Astrocyte (in vitro differentiated cells and primary cell): ENCODE results near the gene RPL35A. TPM values are rescaled to one million over a fixed set of nuclear protein-coding genes. Genes with fewer than 3 reads are reported as not detected.
"Not testable (repeated sequence)": the region's sequence is repeated elsewhere in the genome, so short reads cannot be mapped to it uniquely, and the experiment has no call there.

ENCODE experiments used
- DNase-seq: peaks from one replicate; pipeline ENCODE4 v3.0.0-alpha.2; 2010; ENCODE audit warnings: low read depth
- FAIRE-seq: peaks from 2 replicates; lab custom pipeline; 2011; peaks lifted over from hg19 to GRCh38; lab: Jason Lieb, UNC
- H2AFZ ChIP-seq: 2 replicates; pipeline ENCODE4 v1.6.0; 2012; ENCODE audit warnings: low read depth, low read length, inconsistent platforms
- H3K27ac ChIP-seq: 2 replicates; pipeline ENCODE4 v1.5.1; 2011; ENCODE audit warnings: low read depth, low read length, inconsistent platforms
- H3K27me3 ChIP-seq: 2 replicates; pipeline ENCODE4 v1.6.0; 2011; ENCODE audit warnings: low read length, inconsistent platforms; ENCODE audit not compliant: insufficient read depth
- H3K36me3 ChIP-seq: 2 replicates; pipeline ENCODE4 v1.5.1; 2011; ENCODE audit warnings: low read length, inconsistent platforms; ENCODE audit not compliant: insufficient read depth
- H3K4me1 ChIP-seq: 2 replicates; pipeline ENCODE4 v1.5.1; 2011; ENCODE audit warnings: low read length, inconsistent platforms; ENCODE audit not compliant: insufficient read depth
- H3K4me2 ChIP-seq: 2 replicates; pipeline ENCODE4 v1.6.0; 2012; ENCODE audit warnings: low read length, inconsistent platforms
- H3K4me3 ChIP-seq: 2 replicates; pipeline ENCODE4 v1.5.1; 2011; ENCODE audit warnings: low read depth, mild to moderate bottlenecking, low read length, inconsistent platforms; ENCODE audit not compliant: insufficient read depth
- H3K79me2 ChIP-seq: 2 replicates; pipeline ENCODE4 v1.6.0; 2012; ENCODE audit warnings: mild to moderate bottlenecking, low read length, inconsistent platforms; ENCODE audit not compliant: insufficient read depth
- H3K9ac ChIP-seq: 2 replicates; pipeline ENCODE4 v1.6.0; 2012; ENCODE audit warnings: mild to moderate bottlenecking, low read length, inconsistent platforms
- H3K9me3 ChIP-seq: 2 replicates; pipeline ENCODE4 v1.5.1; 2012; ENCODE audit warnings: low read depth, mild to moderate bottlenecking, low read length, inconsistent platforms; ENCODE audit not compliant: insufficient read depth
- H4K20me1 ChIP-seq: 2 replicates; pipeline ENCODE4 v1.6.0; 2012; ENCODE audit warnings: low read length, inconsistent platforms; ENCODE audit not compliant: insufficient read depth
- H3K27ac Mint-ChIP-seq: one replicate; pipeline ENCODE4 v1.8.0; 2021; ENCODE audit warnings: mild to moderate bottlenecking, mixed read lengths; ENCODE audit not compliant: unreplicated experiment
- H3K27me3 Mint-ChIP-seq: one replicate; pipeline ENCODE4 v1.8.0; 2021; ENCODE audit warnings: low read depth, mixed read lengths; ENCODE audit not compliant: unreplicated experiment
- H3K36me3 Mint-ChIP-seq: one replicate; pipeline ENCODE4 v1.8.0; 2021; ENCODE audit warnings: low read depth, mixed read lengths; ENCODE audit not compliant: unreplicated experiment
- H3K4me1 Mint-ChIP-seq: one replicate; pipeline ENCODE4 v1.8.0; 2021; ENCODE audit warnings: low read depth, mixed read lengths; ENCODE audit not compliant: unreplicated experiment
- H3K4me3 Mint-ChIP-seq: one replicate; pipeline ENCODE4 v1.8.0; 2021; ENCODE audit warnings: mild to moderate bottlenecking, moderate library complexity, mixed read lengths; ENCODE audit not compliant: unreplicated experiment
- H3K9me3 Mint-ChIP-seq: one replicate; pipeline ENCODE4 v1.8.0; 2021; ENCODE audit warnings: mild to moderate bottlenecking, mixed read lengths; ENCODE audit not compliant: unreplicated experiment
- CTCF ChIP-seq: IDR thresholded peaks from 2 replicates; pipeline ENCODE4 v1.5.1; 2011; ENCODE audit warnings: low read depth, mild to moderate bottlenecking, inconsistent platforms, low read length, moderate library complexity; ENCODE audit not compliant: insufficient read depth
- EZH2 ChIP-seq: IDR thresholded peaks from 2 replicates; pipeline ENCODE4 v1.6.1; 2012; ENCODE audit warnings: mild to moderate bottlenecking, low read length, inconsistent platforms; ENCODE audit not compliant: insufficient read depth
- total RNA-seq: library from RNA; stranded (reverse); gene quantifications from 2 replicates; pipeline ENCODE4 v1.2.1, GENCODE V29; 2021

RPL35A gene
- total RNA-seq, 1 donor from 2014 or later, result 1,031 TPM

- Histone ChIP-seq H3K4me1 (peaks cover 42% of the 10 kb centered on the region), H3K9ac (no peak overlapping the region), H3K79me2 (peaks cover 26% of the 10 kb centered on the region), H4K20me1 (peaks cover 41% of the 10 kb centered on the region), H3K27ac (no peak overlapping the region), H3K4me2 (peak overlapping the region; percentile 94), H3K4me3 (no peak overlapping the region), H2AFZ (no peak overlapping the region), H3K36me3 (peaks cover 33% of the 10 kb centered on the region), H3K27me3 (no peaks in the 10 kb centered on the region), H3K9me3 (no peaks in the 10 kb centered on the region)
- Mint-ChIP-seq H3K9me3 (no peaks in the 10 kb centered on the region), H3K27me3 (no peaks in the 10 kb centered on the region), H3K4me1 (peaks cover 36% of the 10 kb centered on the region), H3K4me3 (no peak overlapping the region), H3K36me3 (peaks cover 22% of the 10 kb centered on the region), H3K27ac (peak overlapping the region; percentile 21)
- TF ChIP-seq EZH2, result no peak
- no peak for FAIRE-seq
- no peak for DNase-seq
These were observed 8.4 kb downstream of the RPL35A start for GRCh38 chr3:197958346-197958745.

GRCh38 chr3:197958848-197959247 is 8.9 kb downstream of the RPL35A start:
- Histone ChIP-seq H3K79me2 (peaks cover 21% of the 10 kb centered on the region), H3K4me3 (peak overlapping the region; percentile 90), H3K4me2 (peak overlapping the region; percentile 94), H3K4me1 (peaks cover 37% of the 10 kb centered on the region), H4K20me1 (peaks cover 36% of the 10 kb centered on the region), H3K36me3 (peaks cover 28% of the 10 kb centered on the region)
- H3K27me3 Mint-ChIP-seq, DNase-seq, H3K9me3 ChIP-seq, H3K9ac ChIP-seq, H3K27ac ChIP-seq, H3K27me3 ChIP-seq, FAIRE-seq, H3K9me3 Mint-ChIP-seq, H2AFZ ChIP-seq: not testable (repeated sequence)
- Mint-ChIP-seq H3K4me1 (peaks cover 31% of the 10 kb centered on the region), H3K27ac (peak overlapping the region; percentile 10), H3K4me3 (peak overlapping the region; percentile 89), H3K36me3 (peaks cover 18% of the 10 kb centered on the region)

- peaks cover 31% of the 10 kb centered on the region for H3K4me1 ChIP-seq
- Mint-ChIP-seq H3K27me3 (no peaks in the 10 kb centered on the region), H3K4me3 (peak overlapping the region; percentile 89), H3K4me1 (peaks cover 27% of the 10 kb centered on the region), H3K27ac (peak overlapping the region; percentile 94), H3K9me3 (no peaks in the 10 kb centered on the region), H3K36me3 (peaks cover 13% of the 10 kb centered on the region)
- peak overlapping the region; percentile 90 for H3K4me3 ChIP-seq
- H3K4me2 ChIP-seq, result peak overlapping the region; percentile 94
- peaks cover 14% of the 10 kb centered on the region for H3K79me2 ChIP-seq
- H3K9me3 ChIP-seq, result no peaks in the 10 kb centered on the region
- peak overlapping the region; percentile 90 for H3K9ac ChIP-seq
- peak overlapping the region; percentile 11 for H2AFZ ChIP-seq
- peaks cover 21% of the 10 kb centered on the region for H3K36me3 ChIP-seq
- H4K20me1 ChIP-seq, result peaks cover 30% of the 10 kb centered on the region
- FAIRE-seq (no peak), DNase-seq (no peak)
- TF ChIP-seq EZH2 (no peak), CTCF (no peak)
- H3K27me3 ChIP-seq, result no peaks in the 10 kb centered on the region
- peak overlapping the region; percentile 65 for H3K27ac ChIP-seq
These were observed 9.5 kb downstream of the RPL35A start for GRCh38 chr3:197959500-197959890.
